Stimulated activated CD4-positive, alpha-beta T cell treated with anti-CD3 and anti-CD28 coated beads, Interleukin-2, amount 100 ng/mL, for 24 hours (primary cell): Measurements from ENCODE around the gene SYNGR4.
"Not testable (repeated sequence)": the region's sequence is repeated elsewhere in the genome, so short reads cannot be mapped to it uniquely, and the experiment has no call there.

Experiments
- DNase-seq, 2 donors: peaks; one replicate each; pipeline ENCODE4 v3.0.0-alpha.2; 2020

SYNGR4 gene, protein sequence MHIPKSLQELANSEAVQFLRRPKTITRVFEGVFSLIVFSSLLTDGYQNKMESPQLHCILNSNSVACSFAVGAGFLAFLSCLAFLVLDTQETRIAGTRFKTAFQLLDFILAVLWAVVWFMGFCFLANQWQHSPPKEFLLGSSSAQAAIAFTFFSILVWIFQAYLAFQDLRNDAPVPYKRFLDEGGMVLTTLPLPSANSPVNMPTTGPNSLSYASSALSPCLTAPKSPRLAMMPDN

DNA sequence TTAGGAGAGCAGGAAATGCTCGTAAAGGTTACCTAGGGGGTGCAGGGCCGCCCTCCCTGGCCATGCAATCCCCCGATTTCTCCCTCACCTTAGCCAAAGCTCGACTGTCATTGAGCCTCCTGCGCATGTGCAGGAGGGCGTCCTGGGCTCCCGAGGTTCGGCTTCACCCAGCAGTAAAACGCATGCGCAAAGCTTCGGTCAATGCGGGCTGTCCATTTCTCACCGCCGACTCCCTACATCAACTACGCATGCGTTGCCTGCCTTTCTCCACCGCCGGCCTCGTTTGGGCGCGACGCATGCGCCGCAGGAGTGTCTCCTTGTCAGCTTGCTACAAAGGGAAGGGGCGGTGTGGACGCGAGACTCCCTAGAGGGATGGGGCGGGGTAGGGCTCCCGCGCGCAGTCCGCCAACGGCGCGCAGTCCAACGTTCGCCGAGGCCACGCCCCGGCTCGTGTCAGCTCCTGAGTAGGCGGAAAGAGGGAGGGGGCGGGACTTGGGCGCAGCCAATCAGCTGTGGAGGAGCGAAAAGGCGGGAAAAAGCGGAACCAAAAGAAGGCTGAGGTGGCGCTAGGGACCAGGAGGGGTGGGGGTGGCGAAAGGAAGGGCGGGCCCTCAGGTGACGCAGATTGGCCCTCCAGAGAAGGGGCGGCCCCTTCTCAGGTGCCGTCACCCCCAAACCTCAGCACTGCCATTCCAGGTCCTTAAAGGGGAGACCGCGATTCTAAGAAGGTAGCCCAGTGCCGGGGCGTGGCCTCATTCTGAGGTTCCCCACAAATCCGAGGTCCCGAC is at the start of gene SYNGR4, which contains the start of gene TMEM143:
Gene SYNGR4 (plus strand): TSS at position 558 of the 788 bp plus-strand sequence. CDS start 1,476 bp downstream, outside the sequence.
Gene TMEM143 (minus strand): TSS at position 131 of the 788 bp plus-strand sequence. CDS start 20 bp downstream, at position 111.
- peak; percentile 96 for DNase-seq

DNA sequence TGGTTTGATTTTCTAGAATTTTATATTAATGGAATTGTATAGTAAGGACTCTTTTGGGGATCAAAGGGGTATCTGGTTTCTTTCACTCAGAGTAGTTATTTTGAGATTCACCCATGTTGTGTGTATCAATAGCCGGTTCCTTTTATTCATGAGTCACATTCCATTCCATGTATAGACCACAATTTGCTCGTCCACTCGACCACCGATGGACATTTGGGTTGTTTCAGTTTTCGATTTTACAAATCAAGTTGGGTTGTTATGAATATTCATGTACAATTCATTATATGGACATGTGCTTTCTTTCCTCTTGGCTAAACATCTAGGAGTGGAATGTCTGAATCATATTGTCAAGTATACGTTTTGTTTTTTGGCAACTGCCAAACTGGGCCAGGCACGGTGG is 48.5 kb upstream of the SYNGR4 start:
- no peak for DNase-seq

DNA sequence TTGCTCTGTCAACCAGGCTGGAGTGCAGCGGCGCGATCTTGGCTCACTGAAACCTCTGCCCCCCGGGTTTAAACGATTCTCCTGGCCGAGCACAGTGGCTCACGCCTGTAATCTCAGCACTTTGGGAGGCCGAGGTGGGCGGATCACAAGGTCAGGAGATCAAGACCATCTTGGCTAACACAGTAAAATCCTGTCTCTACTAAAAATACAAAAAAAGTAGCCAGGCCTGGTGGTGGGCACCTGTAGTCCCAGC is 46.5 kb upstream of the SYNGR4 start:
- not testable (repeated sequence) for DNase-seq

DNA sequence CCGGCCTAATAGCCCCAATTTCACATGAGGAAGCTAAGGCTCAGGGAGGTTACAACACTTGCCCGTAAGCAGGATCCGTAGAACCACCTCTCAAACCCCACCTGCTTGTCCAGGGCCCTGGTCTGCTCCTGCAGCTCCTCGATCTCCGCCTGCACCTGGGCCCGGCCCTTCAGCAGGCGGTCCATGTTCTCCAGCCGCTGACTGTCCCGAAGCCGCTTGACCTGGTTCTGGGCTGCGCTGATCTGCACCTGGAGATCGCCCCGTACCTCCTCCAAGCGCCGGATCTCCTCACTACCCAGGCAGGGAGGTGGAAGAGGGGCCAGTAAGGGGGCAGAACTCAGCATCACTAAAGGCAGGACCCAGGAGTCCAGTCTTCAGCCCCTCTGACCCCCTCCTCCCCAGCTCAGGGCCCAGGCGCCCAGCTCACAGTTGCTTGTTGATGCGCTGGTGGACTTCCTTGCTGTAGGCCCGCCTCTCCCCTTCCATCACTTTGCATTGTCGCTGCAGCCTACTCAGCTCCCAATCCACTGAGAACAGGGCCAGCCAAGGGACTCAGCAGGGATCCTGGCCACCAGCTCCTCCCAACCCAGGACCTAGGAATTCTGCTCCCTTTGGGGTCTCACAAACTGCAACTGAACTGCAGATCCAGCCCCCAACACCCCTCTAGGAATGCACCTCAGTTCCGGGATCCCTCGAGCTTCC is 45.7 kb upstream of the SYNGR4 start:
- no peak for DNase-seq

DNA sequence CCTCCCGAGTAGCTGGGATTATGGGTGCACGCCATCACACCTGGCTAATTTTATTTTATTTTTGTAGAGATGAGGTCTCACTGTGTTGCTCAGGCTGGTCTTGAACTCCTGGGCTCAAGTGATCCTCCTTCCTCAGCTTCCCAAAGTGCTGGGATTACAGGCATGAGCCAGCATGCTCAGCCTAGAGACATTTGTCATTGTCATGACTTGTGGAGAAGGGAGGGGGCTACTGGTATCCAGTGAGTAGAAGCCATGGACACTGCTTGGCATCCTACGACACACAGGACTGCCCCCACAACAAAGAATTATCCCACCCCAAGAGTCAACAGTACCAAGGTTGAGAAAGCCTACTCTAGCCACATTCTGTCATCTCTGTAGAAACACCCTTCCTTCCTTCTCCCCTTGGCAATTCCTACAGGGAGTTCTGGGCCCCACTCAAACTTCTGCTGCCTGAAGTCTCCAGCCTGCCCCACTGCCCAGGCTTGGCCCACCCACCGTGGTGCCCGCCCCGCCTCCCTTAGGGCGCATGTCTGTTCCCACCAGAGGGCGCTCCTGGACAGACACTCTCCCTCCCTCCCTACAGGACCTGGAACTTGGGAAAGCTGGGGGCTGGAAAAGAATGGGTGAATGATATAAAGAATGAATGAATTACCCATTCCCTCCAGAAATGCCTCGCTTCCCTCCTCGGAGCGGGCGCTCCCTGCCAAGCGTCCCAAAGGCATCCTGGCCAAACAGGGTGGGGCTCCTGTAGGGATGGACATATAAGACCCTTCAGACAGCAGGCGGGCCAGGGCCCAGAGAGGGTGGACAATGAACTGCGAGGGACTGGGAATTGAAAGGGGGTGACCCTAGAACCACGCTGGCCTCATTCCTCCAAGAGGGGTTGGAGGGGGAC is 44.3 kb upstream of the SYNGR4 start:
- DNase-seq: peak; percentile 82 to 83

DNA sequence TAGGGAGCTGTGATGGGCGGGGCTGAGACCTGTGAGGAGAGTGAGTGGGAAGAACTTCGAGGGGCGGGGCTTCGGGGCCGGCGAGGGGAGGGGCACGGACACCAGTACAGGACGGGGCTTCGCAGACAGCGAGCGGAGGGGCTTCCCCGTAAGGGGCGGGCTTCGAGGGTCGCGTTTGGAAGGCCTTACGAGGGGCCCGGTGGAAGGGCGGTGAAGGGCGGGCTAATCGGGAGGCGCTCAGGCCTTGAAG is 42.9 kb upstream of the SYNGR4 start:
- DNase-seq: peak; percentile 93 to 98

DNA sequence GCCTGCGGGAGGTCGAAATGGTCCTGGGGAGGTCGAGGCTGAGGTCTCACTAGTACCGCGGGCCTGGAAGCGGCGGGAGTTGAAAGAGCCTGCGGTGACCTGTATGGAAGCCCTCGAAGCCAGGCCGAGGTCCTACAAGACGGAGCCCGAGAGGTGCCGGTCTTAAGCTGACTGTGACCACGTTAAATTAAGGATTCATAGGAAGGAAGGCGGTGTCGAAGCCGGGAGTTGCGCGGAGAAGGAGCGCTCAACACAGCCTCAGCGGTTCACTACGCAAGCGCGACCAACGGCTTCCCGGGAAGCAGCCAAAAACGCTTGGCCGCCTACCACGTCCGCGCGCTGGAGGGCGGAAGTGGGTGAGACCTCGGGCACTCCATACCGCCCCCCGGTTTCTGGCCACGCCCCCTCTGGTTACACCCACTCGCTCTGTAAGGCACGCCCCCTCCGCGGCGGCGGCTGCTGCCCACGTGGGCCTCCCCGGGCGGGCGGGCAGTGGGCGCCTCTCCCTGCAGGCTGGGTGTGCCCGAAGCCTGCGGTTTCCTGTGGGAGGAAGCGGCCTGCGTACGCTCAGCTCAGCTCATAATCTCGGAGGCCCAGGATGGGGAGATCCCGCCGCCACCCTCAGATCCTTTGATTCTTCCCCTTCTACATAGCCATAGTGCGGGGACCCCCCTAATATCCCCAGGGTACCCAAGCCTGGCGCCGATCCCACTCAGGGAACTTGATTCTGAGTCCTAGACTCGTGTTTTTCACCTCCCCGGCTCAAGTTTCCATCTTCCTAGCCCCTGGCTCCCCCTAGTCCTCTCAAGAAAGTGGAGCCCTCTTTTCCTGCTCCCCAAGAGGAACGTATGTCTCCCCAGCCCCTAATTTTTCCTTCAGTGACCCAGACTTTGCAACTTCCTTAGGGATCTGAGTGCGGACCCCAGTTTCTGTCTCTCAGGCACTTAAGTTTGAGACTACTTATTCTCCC is 42.3 kb upstream of the SYNGR4 start:
- peak; percentile 96 to 99 for DNase-seq

DNA sequence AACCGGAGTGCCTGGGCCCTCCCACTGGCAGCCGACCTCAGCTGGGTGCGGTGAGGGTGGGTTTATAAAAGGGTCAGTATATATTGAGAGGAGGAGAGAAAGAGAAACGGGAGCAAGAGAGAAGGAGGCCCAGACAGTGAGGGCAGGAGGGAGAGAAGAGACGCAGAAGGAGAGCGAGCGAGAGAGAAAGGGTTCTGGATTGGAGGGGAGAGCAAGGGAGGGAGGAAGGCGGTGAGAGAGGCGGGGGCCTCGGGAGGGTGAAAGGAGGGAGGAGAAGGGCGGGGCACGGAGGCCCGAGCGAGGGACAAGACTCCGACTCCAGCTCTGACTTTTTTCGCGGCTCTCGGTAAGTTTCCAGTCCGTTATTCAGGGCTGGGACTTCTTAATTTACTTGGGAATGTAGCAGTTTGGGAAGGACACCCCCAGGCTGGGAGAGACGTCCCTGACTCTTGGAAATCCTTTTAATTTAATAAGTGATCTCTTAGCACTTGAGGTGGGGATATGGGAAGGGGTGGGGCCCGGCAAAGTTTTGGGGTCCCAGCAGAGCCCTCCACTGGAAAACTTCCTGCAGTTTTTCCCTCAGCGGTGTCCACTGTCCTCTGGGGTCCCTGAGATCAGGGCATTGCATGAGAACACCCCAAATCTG is 38.8 kb upstream of the SYNGR4 start, which contains the start of gene EMP3:
Gene EMP3 (plus strand): TSS at position 288 of the 646 bp plus-strand sequence. CDS start 1,293 bp downstream, outside the sequence.
- peak; percentile 84 for DNase-seq

DNA sequence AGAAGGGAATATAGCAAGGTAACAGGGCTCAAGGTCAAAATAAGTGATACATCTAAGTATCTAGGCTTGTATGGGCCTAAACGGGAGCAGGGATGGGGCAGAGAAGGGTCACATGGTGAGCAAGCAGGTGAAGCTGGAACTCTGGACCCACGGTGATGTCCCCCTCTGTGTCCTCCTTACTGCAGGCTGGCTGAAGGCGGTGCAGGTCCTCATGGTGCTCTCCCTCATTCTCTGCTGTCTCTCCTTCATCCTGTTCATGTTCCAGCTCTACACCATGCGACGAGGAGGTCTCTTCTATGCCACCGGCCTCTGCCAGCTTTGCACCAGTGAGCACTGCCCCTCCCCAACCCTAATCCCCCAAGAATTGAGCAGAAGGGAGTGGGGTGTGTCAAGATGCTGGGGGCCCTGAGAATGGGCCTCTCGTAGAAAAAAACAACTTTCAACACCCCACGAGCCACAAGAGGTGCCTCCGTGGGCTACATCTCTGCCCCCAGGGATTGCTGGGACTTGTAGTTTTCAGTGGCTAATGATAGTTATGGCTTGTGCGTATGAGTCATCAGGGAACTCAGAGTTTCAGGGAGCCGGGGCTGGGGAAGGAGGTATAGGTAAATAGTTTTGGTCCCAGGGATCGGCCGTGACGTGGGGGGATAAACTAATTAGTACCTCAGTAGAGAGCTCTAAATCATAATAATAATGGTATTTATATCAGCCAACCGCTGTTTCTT is 34.8 kb upstream of the SYNGR4 start:
- DNase-seq: peak; percentile 44 to 54

DNA sequence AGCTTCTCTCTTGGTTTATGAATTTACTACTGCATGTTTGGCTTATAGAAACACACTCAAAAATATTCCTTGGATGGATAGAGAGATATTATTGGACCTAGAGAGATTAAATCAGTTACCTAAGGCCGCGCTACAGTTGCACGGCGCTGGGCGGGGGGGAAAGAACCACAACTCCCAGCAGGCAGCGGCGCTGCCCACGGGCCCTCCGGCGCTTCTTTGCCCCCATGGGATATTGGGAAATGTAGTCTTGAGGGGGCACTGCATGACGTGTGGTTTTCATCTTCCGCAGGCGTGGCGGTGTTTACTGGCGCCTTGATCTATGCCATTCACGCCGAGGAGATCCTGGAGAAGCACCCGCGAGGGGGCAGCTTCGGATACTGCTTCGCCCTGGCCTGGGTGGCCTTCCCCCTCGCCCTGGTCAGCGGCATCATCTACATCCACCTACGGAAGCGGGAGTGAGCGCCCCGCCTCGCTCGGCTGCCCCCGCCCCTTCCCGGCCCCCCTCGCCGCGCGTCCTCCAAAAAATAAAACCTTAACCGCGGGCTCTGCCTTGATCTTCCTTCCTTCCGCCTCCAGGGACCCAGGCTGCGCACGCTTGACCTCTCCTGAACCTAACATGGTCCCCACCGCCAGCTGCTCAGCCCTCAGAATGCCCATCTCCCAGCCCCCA is 34.0 kb upstream of the SYNGR4 start:
- peak; percentile 79 to 83 for DNase-seq

DNA sequence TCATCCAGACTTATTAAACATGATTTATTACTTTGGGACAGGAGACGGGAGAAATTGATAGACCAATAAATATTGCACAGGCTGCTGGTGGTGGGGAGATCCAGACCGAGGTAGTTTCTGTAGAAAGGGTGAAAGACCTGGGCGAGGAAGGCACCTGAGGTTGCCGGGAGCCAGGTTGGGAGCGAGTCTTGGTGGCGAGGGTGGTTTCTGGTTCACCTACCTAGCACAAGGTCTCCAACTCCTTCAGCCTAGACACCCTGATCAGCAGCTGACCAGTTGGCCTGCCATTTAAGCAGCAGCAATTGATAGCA is 31.9 kb upstream of the SYNGR4 start:
- no peak for DNase-seq

DNA sequence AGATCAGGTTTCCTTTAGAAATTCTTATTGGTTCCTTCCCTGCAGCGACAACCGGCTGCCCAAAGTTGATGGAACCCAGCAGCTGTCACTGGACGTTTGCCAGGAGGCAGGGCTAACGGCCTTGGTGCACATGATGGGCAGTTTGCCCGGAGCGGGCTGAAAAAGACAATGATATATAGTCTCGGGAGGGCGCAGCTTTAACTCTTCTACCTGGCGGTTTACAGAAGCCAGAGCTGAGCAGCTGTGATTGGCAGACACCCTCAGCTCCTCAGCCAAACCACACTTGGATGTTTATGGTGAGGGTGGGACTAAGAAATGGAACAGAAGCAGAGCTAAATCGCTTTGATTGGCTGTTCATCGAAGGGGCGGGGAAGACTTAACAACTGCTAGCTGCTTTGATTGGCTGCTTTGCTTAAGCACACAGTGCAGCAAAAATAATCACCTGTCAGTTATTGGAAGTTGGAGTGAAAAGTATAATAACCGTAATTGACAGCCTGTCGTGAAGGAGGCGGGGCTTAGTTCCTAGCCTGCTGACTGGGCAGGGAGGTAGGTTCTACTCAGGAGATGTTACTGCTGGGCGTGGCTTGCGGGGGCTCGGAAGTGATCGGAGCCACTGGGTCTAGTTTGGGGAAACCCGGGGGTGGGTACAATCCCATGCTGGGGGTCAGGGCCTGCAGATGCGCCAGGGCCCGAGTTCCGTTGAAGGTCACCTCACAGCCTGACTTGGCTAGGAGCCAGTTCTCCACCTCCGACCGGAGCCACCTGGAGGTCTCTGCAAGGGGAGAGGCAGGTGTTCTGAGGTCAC is 31.3 kb upstream of the SYNGR4 start:
- DNase-seq: peak; percentile 90

DNA sequence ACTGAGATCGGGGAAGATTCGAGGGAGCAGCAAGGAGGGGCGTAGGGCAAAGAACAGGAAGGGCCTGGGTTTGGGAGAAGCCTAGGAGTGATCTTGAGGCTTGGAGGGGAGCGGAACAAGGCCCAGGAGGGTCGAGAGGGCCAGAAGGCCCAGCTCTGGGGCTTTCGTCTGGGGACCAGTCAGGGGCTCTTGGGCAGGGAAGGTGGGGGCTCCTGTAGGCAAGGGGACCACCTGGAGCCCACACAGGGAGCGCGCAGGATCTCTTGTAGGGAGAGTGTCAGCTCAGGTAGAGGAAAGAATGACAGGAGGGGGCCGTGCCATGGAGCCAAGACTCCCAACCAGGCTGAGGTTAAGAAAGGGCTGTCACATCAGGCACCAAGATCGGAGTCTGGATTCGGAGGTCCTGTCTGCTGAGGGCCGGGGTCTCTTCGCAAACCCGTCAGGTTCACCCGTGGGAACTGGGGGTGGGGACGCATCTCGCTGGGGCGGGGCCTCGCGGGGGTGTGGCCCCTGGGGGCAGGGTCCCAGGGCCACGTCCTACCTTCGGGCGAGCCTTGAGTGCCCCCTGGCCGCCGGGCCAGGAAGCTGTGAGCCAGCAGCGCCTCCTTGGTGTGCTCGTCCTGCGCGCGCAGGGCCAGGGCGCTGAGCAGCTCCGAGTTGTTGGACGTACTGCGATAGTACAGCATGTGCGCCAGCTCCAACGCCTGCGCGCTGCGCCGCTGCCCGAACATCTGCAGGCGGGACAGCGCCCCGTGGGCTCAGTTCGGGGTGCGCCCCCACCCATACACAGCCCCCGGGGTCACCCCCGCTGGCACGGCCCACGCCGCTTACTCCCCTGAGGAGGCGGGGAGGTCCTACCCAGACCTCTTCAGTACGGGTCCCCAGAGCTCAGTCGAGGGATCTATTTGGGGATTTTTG is 30.4 kb upstream of the SYNGR4 start:
- DNase-seq: peak; percentile 93

DNA sequence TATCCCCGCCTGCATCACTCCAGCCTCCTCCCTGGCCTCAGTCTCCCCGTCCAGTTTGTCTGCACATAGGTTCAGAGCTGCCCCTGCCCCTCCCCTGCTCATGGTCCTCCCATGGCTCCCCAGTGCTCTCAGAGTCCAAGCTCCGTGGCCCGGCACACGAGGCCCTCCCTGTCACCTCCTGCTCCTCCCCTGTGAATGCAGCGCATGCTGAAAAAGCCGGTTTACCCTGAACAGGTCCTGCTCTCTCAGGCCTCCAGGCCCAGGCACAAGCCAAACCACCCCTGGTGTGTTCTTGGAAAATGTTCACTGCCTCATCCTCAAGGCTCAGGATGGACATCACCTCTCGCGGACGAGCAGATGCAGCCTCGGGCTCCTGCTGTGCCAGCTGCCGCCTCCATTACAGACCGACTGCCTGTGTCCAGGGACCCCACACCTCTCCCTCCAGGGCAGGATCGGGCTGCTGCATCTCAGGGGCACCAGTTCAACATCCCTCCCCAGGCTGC is 25.9 kb upstream of the SYNGR4 start:
- DNase-seq: no peak

DNA sequence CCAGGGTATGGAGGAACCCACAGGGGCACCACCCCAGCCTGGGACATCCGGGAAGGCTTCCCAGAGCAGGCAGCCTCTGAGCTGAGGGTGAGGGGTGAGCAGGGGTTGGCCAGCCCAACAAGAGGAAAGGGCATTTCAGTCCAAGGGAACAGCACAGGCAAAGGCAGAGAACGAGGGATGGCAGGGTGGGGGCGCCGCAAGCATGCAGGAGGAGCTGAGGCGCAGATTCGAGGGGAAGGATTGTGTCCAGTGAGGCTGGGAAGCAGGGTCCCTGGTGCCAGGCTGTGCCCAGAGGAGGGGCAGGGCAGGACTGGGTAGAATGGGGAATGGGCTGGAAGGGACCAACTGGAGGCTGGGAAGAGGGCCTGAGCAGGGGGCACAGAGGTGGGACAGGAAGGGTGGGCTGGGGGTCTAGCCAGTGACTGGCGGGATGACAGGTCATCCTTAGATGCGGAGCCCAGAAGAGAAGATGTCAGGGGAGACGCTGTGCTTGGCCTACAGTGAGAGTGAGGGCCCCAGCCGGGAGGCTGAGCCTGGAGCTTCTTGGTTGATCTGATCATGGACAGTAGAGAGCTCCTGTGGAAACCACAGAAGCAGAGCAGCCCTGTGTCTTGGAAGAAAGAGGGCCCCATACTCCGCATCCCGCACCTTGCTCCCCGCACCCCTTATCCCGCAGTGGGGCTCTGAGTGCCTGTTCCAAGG is 25.2 kb upstream of the SYNGR4 start:
- DNase-seq: no peak

DNA sequence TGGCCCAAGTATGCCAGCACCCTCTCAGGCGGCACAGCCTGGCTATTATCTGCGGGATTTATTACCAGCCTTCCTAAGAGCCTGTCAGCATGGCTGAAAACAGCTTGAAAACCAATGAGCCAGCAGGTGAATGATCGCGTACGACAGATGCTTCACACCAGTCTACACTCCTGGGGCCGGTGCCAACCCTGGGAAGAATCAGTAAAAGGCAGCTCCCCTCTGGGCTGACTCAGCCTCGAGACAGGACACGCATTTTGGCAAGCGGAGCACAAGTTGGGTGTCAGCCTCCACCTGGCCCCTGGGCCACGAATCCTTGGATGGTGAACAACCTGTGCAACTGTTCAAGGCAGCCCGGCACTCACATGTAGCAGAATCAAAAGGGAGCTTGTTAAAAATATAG is 23.2 kb upstream of the SYNGR4 start:
- no peak for DNase-seq
